A673 (cell line): ENCODE results near the gene NEURL1B.

Source experiments
- CTCF ChIP-seq: fragments of 300-800, 200-600 bp; sonication (generic); conservative IDR thresholded peaks from 2 replicates; pipeline ENCODE4 v1.5.1; 2017; ENCODE audit warnings: low read depth, mild to moderate bottlenecking, antibody characterized with exemption, low read length, moderate library complexity, mixed read lengths
- EZH2 ChIP-seq: fragments of 200-600 bp; sonication (generic); IDR thresholded peaks from 2 replicates; pipeline ENCODE4 v1.6.1; 2017; ENCODE audit warnings: borderline replicate concordance, low read depth, mild to moderate bottlenecking, mixed read lengths, antibody characterized with exemption, low read length; ENCODE audit not compliant: poor library complexity, severe bottlenecking

GRCh38 chr5:172688349-172689217, 47.5 kb downstream of the NEURL1B start:
- TF ChIP-seq CTCF (no peak), EZH2 (no peak)
